HG03558 (cell line): ENCODE measurements around the gene BSN.
"Not testable (repeated sequence)": the region's sequence is repeated elsewhere in the genome, so short reads cannot be mapped to it uniquely, and the experiment has no call there.

Experiments
- ATAC-seq: cut with Tn5 transposase; IDR thresholded peaks from one replicate; pipeline ENCODE4 v1.9.1; 2021; ENCODE audit warnings: moderate number of reproducible peaks; ENCODE audit not compliant: unreplicated experiment; ENCODE audit errors: extremely low read depth

Gene BSN

GRCh38 chr3:49688338-49689045, 134.2 kb downstream of the BSN start:
- not testable (repeated sequence) for ATAC-seq

- no peak for ATAC-seq
These were observed 135.0 kb downstream of the BSN start, which contains the start of the genes MST1 and RNF123 for GRCh38 chr3:49689046-49689907. Gene MST1, minus strand, starts transcription at chr3:49689474. Its CDS starts 783 bp downstream, at chr3:49688691. Gene RNF123, plus strand, starts transcription at chr3:49689557. Its CDS starts 1,609 bp downstream, at chr3:49691166.

- ATAC-seq: not testable (repeated sequence)
These were observed 135.8 kb downstream of the BSN start for GRCh38 chr3:49689908-49690624.

GRCh38 chr3:49690856-49691255, 136.6 kb downstream of the BSN start:
- ATAC-seq: not testable (repeated sequence)

GRCh38 chr3:49691481-49691880, 137.2 kb downstream of the BSN start:
- not testable (repeated sequence) for ATAC-seq

- not testable (repeated sequence) for ATAC-seq
These were observed 140.3 kb downstream of the BSN start for GRCh38 chr3:49694409-49695070.

GRCh38 chr3:49695350-49696015, 141.2 kb downstream of the BSN start:
- not testable (repeated sequence) for ATAC-seq

GRCh38 chr3:49699281-49699979, 145.2 kb downstream of the BSN start:
- no peak for ATAC-seq

GRCh38 chr3:49700014-49700413, 145.7 kb downstream of the BSN start:
- ATAC-seq: no peak

- no peak for ATAC-seq
These were observed 146.3 kb downstream of the BSN start for GRCh38 chr3:49700453-49701128.

GRCh38 chr3:49701388-49702077, 147.3 kb downstream of the BSN start:
- ATAC-seq: no peak

GRCh38 chr3:49702672-49703071, 148.4 kb downstream of the BSN start:
- ATAC-seq: no peak

GRCh38 chr3:49703443-49703927, 149.2 kb downstream of the BSN start:
- ATAC-seq: no peak

- ATAC-seq: no peak
These were observed 149.7 kb downstream of the BSN start for GRCh38 chr3:49703956-49704355.

GRCh38 chr3:49704629-49705028, 150.4 kb downstream of the BSN start:
- ATAC-seq: no peak

- ATAC-seq: no peak
These were observed 151.2 kb downstream of the BSN start for GRCh38 chr3:49705390-49705960.

- ATAC-seq: no peak
These were observed 152.3 kb downstream of the BSN start for GRCh38 chr3:49706456-49707112.
